Thyroid gland (tissue), 4 donors: Measurements from ENCODE around the gene MOBP. TPM values are rescaled to one million over a fixed set of nuclear protein-coding genes. Genes with fewer than 3 reads are reported as not detected.

ENCODE experiments used
- DNase-seq, 2 donors: peaks; one replicate each; pipeline ENCODE4 v3.0.0-alpha.2; 2019
- H3K27ac ChIP-seq, 3 donors: fragments of 200-600 bp; sonication (generic); 1 replicate in 2 of 3; 2 replicates in 1 of 3; pipeline ENCODE4 v1.5.1; 2016 to 2019; ENCODE audit warnings: mild to moderate bottlenecking in 1 of 3, moderate library complexity in 1 of 3
- H3K27me3 ChIP-seq: fragments of 200-600 bp; sonication (generic); one replicate; pipeline ENCODE4 v1.5.1; 2019
- H3K36me3 ChIP-seq, 2 donors: fragments of 200-600 bp; sonication (generic); one replicate each; pipeline ENCODE4 v1.5.1; 2016 to 2019
- H3K4me1 ChIP-seq, 2 donors: fragments of 200-600 bp; sonication (generic); one replicate each; pipeline ENCODE4 v1.5.1; 2017 to 2019
- H3K4me3 ChIP-seq, 3 donors: fragments of 200-600 bp; sonication (generic); replicated peaks in 1 of 3; 1 replicate in 2 of 3; 2 replicates in 1 of 3; pipeline ENCODE4 v1.5.1; 2016; ENCODE audit warnings: mild to moderate bottlenecking in 1 of 3
- H3K9me3 ChIP-seq: fragments of 200-600 bp; sonication (generic); one replicate; pipeline ENCODE4 v1.5.1; 2017
- POLR2A ChIP-seq, 2 donors: fragments of 450-650 bp; IDR thresholded peaks; one replicate each; pipeline ENCODE4 v1.6.1; 2017; ENCODE audit warnings: antibody characterized with exemption in 2 of 2, mild to moderate bottlenecking in 2 of 2, moderate library complexity in 1 of 2
- WGBS, 2 donors: methylation state at CpG; one replicate each; pipeline ENCODE4 v1.1.5; 2017; 5-methylcytosine and 5-hydroxymethylcytosine counted together
- intact Hi-C: fragments of 100-400 bp; cut with DNase I; formaldehyde crosslinking; loops from one replicate; pipeline ENCODE4 v1.15.1; 2023
- total RNA-seq, 4 donors: library from RNA; depleted of rRNA; stranded (reverse); fragments of >200 nt; gene quantifications; one replicate each; pipeline ENCODE4 v1.2.3, GENCODE V29; 2016
- TF ChIP-seq, protein P1 (sequence below), 6 experiments: fragments of 200-600 bp in 3 of 6; fragments of 450-650 bp in 3 of 6; sonication (generic) in 3 of 6; IDR thresholded peaks; one replicate each; pipeline ENCODE4 v1.5.1; 2016 to 2019; ENCODE audit warnings: antibody characterized with exemption in 6 of 6, mild to moderate bottlenecking in 2 of 6, inconsistent platforms in 1 of 6, moderate library complexity in 1 of 6

Gene MOBP
- total RNA-seq, 4 donors from 2014 or later = not detected

- no peaks in the 10 kb centered on the region for H3K9me3 ChIP-seq
- H3K36me3 ChIP-seq = no peaks in the 10 kb centered on the region
- no peaks in the 10 kb centered on the region for H3K4me1 ChIP-seq
- no peaks in the 10 kb centered on the region for H3K27me3 ChIP-seq
- DNase-seq = no peak
- intact Hi-C loops = loop anchor here (5.0 kb wide), 1 partner anchor 54 kb away; no protein-coding TSS in a partner anchor
- no peak overlapping the region for H3K27ac ChIP-seq
- TF ChIP-seq, protein P1, sequence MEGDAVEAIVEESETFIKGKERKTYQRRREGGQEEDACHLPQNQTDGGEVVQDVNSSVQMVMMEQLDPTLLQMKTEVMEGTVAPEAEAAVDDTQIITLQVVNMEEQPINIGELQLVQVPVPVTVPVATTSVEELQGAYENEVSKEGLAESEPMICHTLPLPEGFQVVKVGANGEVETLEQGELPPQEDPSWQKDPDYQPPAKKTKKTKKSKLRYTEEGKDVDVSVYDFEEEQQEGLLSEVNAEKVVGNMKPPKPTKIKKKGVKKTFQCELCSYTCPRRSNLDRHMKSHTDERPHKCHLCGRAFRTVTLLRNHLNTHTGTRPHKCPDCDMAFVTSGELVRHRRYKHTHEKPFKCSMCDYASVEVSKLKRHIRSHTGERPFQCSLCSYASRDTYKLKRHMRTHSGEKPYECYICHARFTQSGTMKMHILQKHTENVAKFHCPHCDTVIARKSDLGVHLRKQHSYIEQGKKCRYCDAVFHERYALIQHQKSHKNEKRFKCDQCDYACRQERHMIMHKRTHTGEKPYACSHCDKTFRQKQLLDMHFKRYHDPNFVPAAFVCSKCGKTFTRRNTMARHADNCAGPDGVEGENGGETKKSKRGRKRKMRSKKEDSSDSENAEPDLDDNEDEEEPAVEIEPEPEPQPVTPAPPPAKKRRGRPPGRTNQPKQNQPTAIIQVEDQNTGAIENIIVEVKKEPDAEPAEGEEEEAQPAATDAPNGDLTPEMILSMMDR (IDR thresholded peaks at IDR 0.05) = no peak
- no peak for TF ChIP-seq POLR2A (IDR thresholded peaks at IDR 0.05)
- WGBS, 2 donors = 66 to 68% methylated on average over 4 of the region's 4 CpGs
- H3K4me3 ChIP-seq = no peak overlapping the region
These were observed 23.9 kb upstream of the MOBP start for GRCh38 chr3:39443530-39443929.

DNA sequence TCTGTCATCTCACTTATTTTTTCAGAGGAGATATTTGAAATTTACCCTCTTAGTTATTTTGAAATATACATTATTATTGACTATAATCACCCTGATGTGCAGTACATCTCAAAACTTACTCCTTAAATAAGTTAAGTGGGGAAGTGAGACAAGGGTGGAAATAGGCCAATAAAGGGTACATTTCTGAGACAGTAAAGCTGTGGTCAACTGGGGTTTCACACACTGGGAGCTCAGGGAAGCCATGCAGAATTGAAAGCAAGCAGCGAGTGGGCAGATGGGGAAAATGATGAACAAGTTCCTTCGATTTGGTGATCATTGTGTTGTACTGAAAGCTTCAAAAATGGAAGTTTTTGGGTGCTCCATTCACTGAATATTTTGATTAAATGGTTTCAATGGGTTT lies 21.6 kb upstream of the MOBP start:
- 79 to 82% methylated on average over 2 of the region's 2 CpGs for WGBS, 2 donors
- Histone ChIP-seq H3K27ac (no peak overlapping the region), H3K27me3 (no peaks in the 10 kb centered on the region), H3K9me3 (no peaks in the 10 kb centered on the region), H3K4me1 (no peaks in the 10 kb centered on the region), H3K36me3 (no peaks in the 10 kb centered on the region), H3K4me3 (no peak overlapping the region)
- TF ChIP-seq POLR2A (IDR thresholded peaks at IDR 0.05) = no peak
- TF ChIP-seq, protein P1 (IDR thresholded peaks at IDR 0.05) = no peak
- intact Hi-C loops = no loop called here
- no peak for DNase-seq

DNA sequence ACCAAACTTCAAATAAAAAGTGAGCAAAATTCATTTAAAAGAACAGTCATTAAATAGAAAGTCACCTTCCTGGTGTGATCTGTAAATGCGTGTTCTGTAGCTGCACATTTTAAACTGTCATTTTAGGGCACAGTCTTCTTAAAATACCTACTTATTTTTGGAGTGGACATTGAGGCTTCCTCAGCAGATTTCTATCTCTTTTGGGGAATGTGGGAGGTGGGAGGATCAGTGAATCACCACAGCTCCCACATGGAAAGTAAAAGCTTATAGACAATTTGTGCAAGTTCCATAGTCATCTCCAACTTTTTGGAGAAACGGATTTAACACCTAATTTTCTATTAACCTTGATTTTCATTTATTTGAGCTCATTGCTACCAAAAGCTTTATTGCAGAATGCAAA lies 21.0 kb upstream of the MOBP start:
- TF ChIP-seq POLR2A (IDR thresholded peaks at IDR 0.05) = no peak
- TF ChIP-seq, protein P1 (IDR thresholded peaks at IDR 0.05) = no peak
- no peaks in the 10 kb centered on the region for H3K36me3 ChIP-seq
- DNase-seq = no peak
- H3K27ac ChIP-seq = no peak overlapping the region
- H3K4me3 ChIP-seq = no peak overlapping the region
- intact Hi-C loops = no loop called here
- no peaks in the 10 kb centered on the region for H3K9me3 ChIP-seq
- no peaks in the 10 kb centered on the region for H3K27me3 ChIP-seq
- WGBS, 2 donors = 88 to 90% methylated on average over 2 of the region's 2 CpGs
- H3K4me1 ChIP-seq = no peaks in the 10 kb centered on the region

- intact Hi-C loops = no loop called here
- no peak overlapping the region for H3K4me3 ChIP-seq
- 25 to 26% methylated on average over 13 of the region's 13 CpGs for WGBS, 2 donors
- no peaks in the 10 kb centered on the region for H3K36me3 ChIP-seq
- peak; percentile 62 to 65 for DNase-seq
- no peaks in the 10 kb centered on the region for H3K4me1 ChIP-seq
- no peaks in the 10 kb centered on the region for H3K9me3 ChIP-seq
- no peak overlapping the region for H3K27ac ChIP-seq
- no peak for TF ChIP-seq POLR2A (IDR thresholded peaks at IDR 0.05)
- TF ChIP-seq, protein P1 (IDR thresholded peaks at IDR 0.05) = peak; percentile 60 to 90 (median 74)
- H3K27me3 ChIP-seq = no peaks in the 10 kb centered on the region
These were observed 19.6 kb upstream of the MOBP start for GRCh38 chr3:39447637-39448483.

- TF ChIP-seq, protein P1 (IDR thresholded peaks at IDR 0.05) = no peak
- TF ChIP-seq POLR2A (IDR thresholded peaks at IDR 0.05) = no peak
- Histone ChIP-seq H3K4me1 (no peaks in the 10 kb centered on the region), H3K36me3 (no peaks in the 10 kb centered on the region), H3K27me3 (no peaks in the 10 kb centered on the region), H3K4me3 (no peak overlapping the region), H3K27ac (no peak overlapping the region), H3K9me3 (no peaks in the 10 kb centered on the region)
- 71 to 74% methylated on average over 10 of the region's 10 CpGs for WGBS, 2 donors
- DNase-seq = no peak
- intact Hi-C loops = no loop called here
These were observed 18.8 kb upstream of the MOBP start for GRCh38 chr3:39448506-39449233.
